HepG2 (cell line): ENCODE data around the gene PRKAR1A. TPM values are rescaled to one million over a fixed set of nuclear protein-coding genes. Genes with fewer than 3 reads are reported as not detected.

Experiments
- ATF1 ChIP-seq: IDR thresholded peaks from 2 replicates; pipeline ENCODE4 v1.6.1; 2016; ENCODE audit warnings: mild to moderate bottlenecking, control low read depth
- ELF3 ChIP-seq: IDR thresholded peaks from 2 replicates; pipeline ENCODE4 v1.6.1; 2016; ENCODE audit warnings: missing genetic modification reagents, missing compliant biosample characterization
- FOXO1 ChIP-seq: sonication (generic); formaldehyde crosslinking; IDR thresholded peaks from 2 replicates; pipeline ENCODE4 v1.4.0; 2020; ENCODE audit warnings: missing genetic modification reagents
- HNF4G ChIP-seq, 2 experiments: sonication (generic) in 1 of 2; formaldehyde crosslinking in 1 of 2; IDR thresholded peaks; 2 replicates each; pipeline versions ENCODE4 v1.4.0 to v1.6.1; 2011 to 2020; ENCODE audit warnings: borderline replicate concordance in 2 of 2, low read depth in 2 of 2, mild to moderate bottlenecking in 2 of 2, low read length in 1 of 2, missing genetic modification reagents in 1 of 2, moderate library complexity in 1 of 2
- HOXA3 ChIP-seq: sonication (generic); formaldehyde crosslinking; IDR thresholded peaks from 2 replicates; pipeline ENCODE4 v1.5.0; 2020; ENCODE audit warnings: missing genetic modification reagents
- IRF2 ChIP-seq: IDR thresholded peaks from 2 replicates; pipeline ENCODE4 v1.6.1; 2018; ENCODE audit warnings: missing genetic modification reagents, missing compliant biosample characterization
- MAFF ChIP-seq: IDR thresholded peaks from 2 replicates; pipeline ENCODE4 v1.6.1; 2011; ENCODE audit warnings: low read depth, low read length, improper control_type of control experiment
- MYC ChIP-seq: sonication (generic); formaldehyde crosslinking; IDR thresholded peaks from 2 replicates; pipeline ENCODE4 v1.9.0; 2021; ENCODE audit warnings: missing genetic modification reagents, borderline replicate concordance
- NONO ChIP-seq, 2 experiments: fragments of 450-650 bp in 1 of 2; sonication (generic) in 1 of 2; formaldehyde crosslinking in 1 of 2; IDR thresholded peaks in 1 of 2; conservative IDR thresholded peaks in 1 of 2; 2 replicates each; pipeline versions ENCODE4 v1.6.1 to v1.8.0; 2017 to 2022; ENCODE audit warnings: mild to moderate bottlenecking in 1 of 2, missing genetic modification reagents in 1 of 2, moderate library complexity in 1 of 2
- SALL1 ChIP-seq: sonication (generic); formaldehyde crosslinking; IDR thresholded peaks from 2 replicates; pipeline ENCODE4 v1.8.0; 2022; ENCODE audit warnings: mild to moderate bottlenecking, missing genetic modification reagents
- SMAD3 ChIP-seq: sonication (generic); formaldehyde crosslinking; IDR thresholded peaks from 2 replicates; pipeline ENCODE4 v1.4.0; 2020; ENCODE audit warnings: missing genetic modification reagents
- SOX5 ChIP-seq: IDR thresholded peaks from 2 replicates; pipeline ENCODE4 v1.6.1; 2016; ENCODE audit warnings: borderline replicate concordance
- SYNCRIP ChIP-seq: fragments of 200-400 bp; formaldehyde crosslinking; IDR thresholded peaks from 2 replicates; pipeline ENCODE4 v1.6.1; 2018; ENCODE audit warnings: mild to moderate bottlenecking, low read depth, low read length; ENCODE audit not compliant: insufficient read depth
- TAF15 ChIP-seq: fragments of 200-400 bp; formaldehyde crosslinking; IDR thresholded peaks from one replicate; pipeline ENCODE4 v1.6.1; 2018; ENCODE audit warnings: mild to moderate bottlenecking, low read depth, low read length; ENCODE audit not compliant: poor library complexity, severe bottlenecking
- TBX2 ChIP-seq: sonication (generic); formaldehyde crosslinking; IDR thresholded peaks from 2 replicates; pipeline ENCODE4 v1.5.0; 2020; ENCODE audit warnings: missing genetic modification reagents, mild to moderate bottlenecking, borderline replicate concordance
- ZBTB37 ChIP-seq: sonication (generic); formaldehyde crosslinking; IDR thresholded peaks from 2 replicates; pipeline ENCODE4 v1.4.0; 2020; ENCODE audit warnings: mild to moderate bottlenecking, missing genetic modification reagents
- ZC3H4 ChIP-seq: sonication (generic); formaldehyde crosslinking; IDR thresholded peaks from 2 replicates; pipeline ENCODE4 v1.4.0; 2020; ENCODE audit warnings: missing genetic modification reagents, borderline replicate concordance
- ZFP36L1 ChIP-seq: sonication (generic); formaldehyde crosslinking; IDR thresholded peaks from 2 replicates; pipeline ENCODE4 v1.8.0; 2022; ENCODE audit warnings: mild to moderate bottlenecking, missing genetic modification reagents, moderate library complexity
- ZNF205 ChIP-seq: IDR thresholded peaks from 2 replicates; pipeline ENCODE4 v1.6.1; 2018; ENCODE audit warnings: missing biosample characterization, missing genetic modification reagents
- ZNF292 ChIP-seq: sonication (generic); formaldehyde crosslinking; IDR thresholded peaks from 2 replicates; pipeline ENCODE4 v1.8.1; 2022; ENCODE audit warnings: mild to moderate bottlenecking, low read depth, missing genetic modification reagents, borderline replicate concordance
- ZNF430 ChIP-seq: sonication (generic); formaldehyde crosslinking; IDR thresholded peaks from 2 replicates; pipeline ENCODE4 v1.9.0; 2021; ENCODE audit warnings: mild to moderate bottlenecking, missing genetic modification reagents
- ZNF605 ChIP-seq: sonication (generic); formaldehyde crosslinking; IDR thresholded peaks from 2 replicates; pipeline ENCODE4 v1.8.0; 2022; ENCODE audit warnings: mild to moderate bottlenecking, missing genetic modification reagents
- ZNF644 ChIP-seq: IDR thresholded peaks from 2 replicates; pipeline ENCODE4 v1.6.1; 2016; ENCODE audit warnings: low read depth
- ZNF775 ChIP-seq: sonication (generic); formaldehyde crosslinking; IDR thresholded peaks from 2 replicates; pipeline ENCODE4 v1.4.0; 2020; ENCODE audit warnings: missing genetic modification reagents, mild to moderate bottlenecking, moderate library complexity, borderline replicate concordance
- polyA plus RNA-seq, 8 experiments: library from polyadenylated mRNA; depleted of rRNA in 3 of 8; stranded (reverse) in 7 of 8; unstranded in 1 of 8; fragments of >200 nt; fragmentation: Illumina TruSeq in 4 of 8; extraction: Trizol in 4 of 8; gene quantifications; 2 replicates each; pipeline versions ENCODE4 v1.2.1 to v1.2.3, GENCODE V29; 2011 to 2016; ENCODE audit warnings: low read depth in 4 of 8, missing spikeins in 1 of 8, mixed read lengths in 1 of 8; ENCODE audit not compliant: insufficient read depth in 1 of 8
- total RNA-seq, 5 experiments: library from RNA; depleted of rRNA; stranded (reverse); fragments of >200 nt; fragmentation: Illumina TruSeq; extraction: Trizol; gene quantifications; 2 replicates each; pipeline ENCODE4 v1.2.3, GENCODE V29; 2016; ENCODE audit warnings: low read depth in 1 of 5
- TF ChIP-seq, protein P1 (sequence below): sonication (generic); formaldehyde crosslinking; IDR thresholded peaks from 2 replicates; pipeline ENCODE4 v1.8.0; 2022; ENCODE audit warnings: missing genetic modification reagents, mild to moderate bottlenecking, borderline replicate concordance
- TF ChIP-seq, protein P2 (sequence below): sonication (generic); formaldehyde crosslinking; IDR thresholded peaks from 2 replicates; pipeline ENCODE4 v1.8.1; 2023; ENCODE audit warnings: mild to moderate bottlenecking, inconsistent platforms, moderate library complexity, missing genetic modification reagents, borderline replicate concordance

Gene PRKAR1A
- total and polyA plus RNA-seq, 2 of the 13 experiments (the other 11 are each of a cell fraction or from before 2014, with no cell fraction given) = 265 to 266 TPM

DNA sequence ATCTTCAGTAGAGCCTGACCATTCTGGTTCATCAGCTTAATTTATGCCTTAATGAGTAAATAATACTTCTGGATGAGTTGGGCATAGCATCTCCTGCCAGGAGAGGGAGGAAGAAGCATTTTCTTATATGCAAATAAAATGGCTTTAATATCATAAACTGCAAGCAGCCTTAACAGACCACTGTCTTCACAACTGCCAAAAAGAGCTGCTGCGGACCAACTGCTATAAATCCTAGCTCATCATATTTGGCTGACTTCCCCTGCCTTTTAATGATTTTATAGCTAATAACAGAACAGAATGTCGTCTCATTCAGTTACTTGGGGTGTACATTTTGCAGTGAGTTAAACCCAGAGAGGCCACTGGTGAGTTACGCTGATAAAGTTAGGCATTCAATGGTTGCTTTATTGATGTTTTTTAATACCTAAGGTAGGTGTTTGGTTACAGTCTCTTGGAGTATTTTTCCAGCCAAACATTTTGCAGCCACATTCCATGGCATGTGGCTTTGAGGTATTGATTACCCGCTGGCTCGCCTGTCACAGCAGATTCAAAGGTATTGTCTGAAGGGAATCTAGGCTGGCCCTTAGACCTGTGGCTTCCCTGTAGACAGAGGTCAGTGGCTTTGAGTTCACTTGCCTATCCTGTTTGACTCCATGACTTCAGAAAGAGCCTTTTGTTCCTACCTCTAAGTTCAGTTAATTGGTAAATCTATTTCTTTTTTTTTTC, 72.5 kb downstream of the PRKAR1A start (continued):
- TF ChIP-seq FOXO1 (CRISPR knock-in tag) (peak; percentile 66; the same call in 1 of the 2 replicates), ZNF644 (CRISPR knock-in tag) (peak; percentile 89), HNF4G (IDR thresholded peaks at IDR 0.05; ENCODE audit: borderline replicate concordance, low read depth, low read length) (peak; percentile 59), HNF4G (CRISPR knock-in tag; IDR thresholded peaks at IDR 0.05; ENCODE audit: borderline replicate concordance, low read depth) (no peak), ZNF775 (CRISPR knock-in tag) (0 out of 2 replicates have a peak, but pooled peaks have one; percentile 35), ZNF430 (0 out of 2 replicates have a peak, but pooled peaks have one; percentile 67), MAFF (peak; percentile 44; the same call in 1 of the 2 replicates), ELF3 (CRISPR knock-in tag) (0 out of 2 replicates have a peak, but pooled peaks have one; percentile 39), HOXA3 (CRISPR knock-in tag) (peak; percentile 74; the same call in 1 of the 2 replicates), ZFP36L1 (peak; percentile 62; the same call in 1 of the 2 replicates), ZNF205 (0 out of 2 replicates have a peak, but pooled peaks have one; percentile 3), SYNCRIP (no peak), NONO (IDR thresholded peaks at IDR 0.05) (no peak), NONO (CRISPR knock-in tag; conservative IDR thresholded peaks at IDR 0.05) (no peak), SALL1 (peak; percentile 95), ZNF292 (CRISPR knock-in tag) (peak; percentile 87; the same call in 1 of the 2 replicates), SMAD3 (CRISPR knock-in tag) (peak; percentile 83), ZNF605 (CRISPR knock-in tag) (peak; percentile 82), MYC (CRISPR knock-in tag) (peak; percentile 49; the same call in 1 of the 2 replicates), TBX2 (CRISPR knock-in tag) (peak; percentile 58), ZC3H4 (CRISPR knock-in tag) (no peak), IRF2 (CRISPR knock-in tag) (peak; percentile 56; the same call in 1 of the 2 replicates), SOX5 (CRISPR knock-in tag) (peak; percentile 90), ATF1 (CRISPR knock-in tag) (0 out of 2 replicates have a peak, but pooled peaks have one; percentile 48), ZBTB37 (peak; percentile 94), TAF15 (no peak)
- TF ChIP-seq, protein P1, sequence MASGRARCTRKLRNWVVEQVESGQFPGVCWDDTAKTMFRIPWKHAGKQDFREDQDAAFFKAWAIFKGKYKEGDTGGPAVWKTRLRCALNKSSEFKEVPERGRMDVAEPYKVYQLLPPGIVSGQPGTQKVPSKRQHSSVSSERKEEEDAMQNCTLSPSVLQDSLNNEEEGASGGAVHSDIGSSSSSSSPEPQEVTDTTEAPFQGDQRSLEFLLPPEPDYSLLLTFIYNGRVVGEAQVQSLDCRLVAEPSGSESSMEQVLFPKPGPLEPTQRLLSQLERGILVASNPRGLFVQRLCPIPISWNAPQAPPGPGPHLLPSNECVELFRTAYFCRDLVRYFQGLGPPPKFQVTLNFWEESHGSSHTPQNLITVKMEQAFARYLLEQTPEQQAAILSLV = no peak
- TF ChIP-seq, protein P2, sequence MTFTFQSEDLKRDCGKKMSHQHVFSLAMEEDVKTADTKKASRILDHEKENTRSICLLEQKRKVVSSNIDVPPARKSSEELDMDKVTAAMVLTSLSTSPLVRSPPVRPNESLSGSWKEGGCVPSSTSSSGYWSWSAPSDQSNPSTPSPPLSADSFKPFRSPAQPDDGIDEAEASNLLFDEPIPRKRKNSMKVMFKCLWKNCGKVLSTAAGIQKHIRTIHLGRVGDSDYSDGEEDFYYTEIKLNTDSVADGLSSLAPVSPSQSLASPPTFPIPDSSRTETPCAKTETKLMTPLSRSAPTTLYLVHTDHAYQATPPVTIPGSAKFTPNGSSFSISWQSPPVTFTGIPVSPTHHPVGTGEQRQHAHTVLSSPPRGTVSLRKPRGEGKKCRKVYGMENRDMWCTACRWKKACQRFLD = no peak
